Measurements from ENCODE around the gene ATP10A.

DNA sequence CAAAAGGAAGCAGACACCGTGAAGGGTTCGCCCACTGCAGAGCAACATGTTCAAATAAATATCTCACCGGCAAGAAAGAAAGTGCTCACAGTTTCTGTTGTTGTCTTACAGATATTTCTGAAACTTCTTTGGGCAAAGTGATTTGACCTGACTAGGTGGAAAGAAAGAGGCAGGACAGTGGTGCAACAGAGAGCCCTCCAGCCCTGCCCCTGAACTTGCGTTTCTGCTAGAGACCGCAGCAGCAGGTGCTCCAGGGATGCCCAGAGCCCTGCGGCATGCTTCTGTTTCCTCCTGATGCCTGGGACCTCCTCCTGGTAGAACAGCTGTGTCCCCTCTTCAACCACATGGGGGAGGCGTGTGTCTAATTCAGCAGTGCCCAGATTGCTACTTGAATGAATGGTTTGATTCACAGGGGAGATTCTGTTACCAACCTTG, 123.4 kb downstream of the ATP10A start:
- no peak for TF ChIP-seq POLR2AphosphoS5 (IDR thresholded peaks at IDR 0.05; ENCODE audit: borderline replicate concordance, low read depth, low read length)
- TF ChIP-seq EZH2 (IDR thresholded peaks at IDR 0.05) = no peak
